Measurements from ENCODE around the gene PMM2. TPM values are rescaled to one million over a fixed set of nuclear protein-coding genes. Genes with fewer than 3 reads are reported as not detected.

The PMM2 gene
- total and polyA plus RNA-seq, 2 donors (not counting 1 experiment from before 2014, with no cell fraction given), result 15.8 to 47.5 TPM

DNA sequence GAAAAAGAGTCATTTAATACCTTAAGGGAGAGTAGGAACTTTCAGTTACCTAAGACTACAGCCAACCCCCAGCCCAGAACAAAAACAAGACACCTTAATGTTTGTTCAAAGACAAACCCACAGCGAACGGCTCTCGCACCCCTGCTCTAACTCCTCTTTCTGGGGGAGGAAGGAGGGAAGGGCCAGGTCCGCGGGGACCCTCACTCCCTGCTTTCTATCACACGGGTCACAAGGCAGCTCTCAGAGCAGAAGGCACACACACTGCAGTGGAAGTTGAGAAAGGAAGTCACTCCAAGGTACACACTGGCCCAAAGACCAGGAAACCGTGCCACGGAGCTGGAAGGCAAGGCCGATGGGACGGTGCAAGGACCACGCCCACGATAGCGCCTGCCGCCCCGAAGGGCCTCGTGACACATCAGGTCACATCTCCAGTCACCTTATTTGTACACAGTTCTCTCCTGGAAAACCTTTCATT, 94.5 kb downstream of the PMM2 start:
- CTCF ChIA-PET, result interaction anchor here (0.6 to 4.5 kb wide), 20 partner anchors 10 to 325 kb away, joined by 3 to 46 read pairs (median 4); partner anchors contain the start of genes CARHSP1, HAPSTR1 and LITAFD
- intact Hi-C loops (cut with micrococcal nuclease), result loop anchor here (5.0 kb wide), 3 partner anchors 270 to 1985 kb away; partner anchors contain the start of genes CIITA, GRIN2A and METTL22
- Histone ChIP-seq H3K36me3 (replicated peaks in 1 of 2; ENCODE audit: control extremely low read depth in 1 of 2, control insufficient read depth in 1 of 2, extremely low read depth in 1 of 2, insufficient read depth in 2 of 2, low read length in 1 of 2) (peaks cover 2 to 57% of the 10 kb centered on the region in 2 experiments), H3K27me3 (replicated peaks in 1 of 4; ENCODE audit: control extremely low read depth in 1 of 4, control insufficient read depth in 3 of 4, insufficient read depth in 4 of 4, low read length in 3 of 4) (no peaks in the 10 kb centered on the region), H3K4me1 (ENCODE audit: control insufficient read depth in 2 of 2, insufficient read depth in 2 of 2, low read length in 2 of 2) (peaks cover 18 to 40% of the 10 kb centered on the region in 2 donors), H3K4me3 (ENCODE audit: control extremely low read depth in 1 of 5, extremely low read depth in 1 of 5, insufficient read depth in 1 of 5, low read depth in 2 of 5, low read length in 4 of 5) (no peak overlapping the region), H2AFZ (ENCODE audit: insufficient read depth, low read depth, low read length, poor library complexity, severe bottlenecking) (no peak overlapping the region), H3K9ac (ENCODE audit: low read length) (no peak overlapping the region), H3K9me3 (ENCODE audit: control extremely low read depth in 1 of 3, control insufficient read depth in 2 of 3, insufficient read depth in 1 of 3, low read length in 2 of 3) (peaks cover 0 to 3% (median 0%) of the 10 kb centered on the region in 3 donors), H3K4me2 (replicated peaks; ENCODE audit: low read depth, low read length, poor library complexity, severe bottlenecking) (peak overlapping the region; percentile 45), H4K20me1 (ENCODE audit: control insufficient read depth, insufficient read depth, low read length, poor library complexity, severe bottlenecking) (peaks cover 83% of the 10 kb centered on the region), H3K27ac (ENCODE audit: low read length in 2 of 2) (peak overlapping the region; percentile 41 to 86), H3K79me2 (ENCODE audit: control insufficient read depth, insufficient read depth, low read length) (peaks cover 12% of the 10 kb centered on the region)
- TF ChIP-seq EZH2 (IDR thresholded peaks at IDR 0.05; ENCODE audit: borderline replicate concordance, insufficient read depth, low read depth, low read length, poor library complexity, severe bottlenecking), result no peak
- TF ChIP-seq, protein P1, sequence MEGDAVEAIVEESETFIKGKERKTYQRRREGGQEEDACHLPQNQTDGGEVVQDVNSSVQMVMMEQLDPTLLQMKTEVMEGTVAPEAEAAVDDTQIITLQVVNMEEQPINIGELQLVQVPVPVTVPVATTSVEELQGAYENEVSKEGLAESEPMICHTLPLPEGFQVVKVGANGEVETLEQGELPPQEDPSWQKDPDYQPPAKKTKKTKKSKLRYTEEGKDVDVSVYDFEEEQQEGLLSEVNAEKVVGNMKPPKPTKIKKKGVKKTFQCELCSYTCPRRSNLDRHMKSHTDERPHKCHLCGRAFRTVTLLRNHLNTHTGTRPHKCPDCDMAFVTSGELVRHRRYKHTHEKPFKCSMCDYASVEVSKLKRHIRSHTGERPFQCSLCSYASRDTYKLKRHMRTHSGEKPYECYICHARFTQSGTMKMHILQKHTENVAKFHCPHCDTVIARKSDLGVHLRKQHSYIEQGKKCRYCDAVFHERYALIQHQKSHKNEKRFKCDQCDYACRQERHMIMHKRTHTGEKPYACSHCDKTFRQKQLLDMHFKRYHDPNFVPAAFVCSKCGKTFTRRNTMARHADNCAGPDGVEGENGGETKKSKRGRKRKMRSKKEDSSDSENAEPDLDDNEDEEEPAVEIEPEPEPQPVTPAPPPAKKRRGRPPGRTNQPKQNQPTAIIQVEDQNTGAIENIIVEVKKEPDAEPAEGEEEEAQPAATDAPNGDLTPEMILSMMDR (IDR thresholded peaks at IDR 0.05), result no peak
- 58% methylated on average over 4 of the region's 16 CpGs for WGBS (ENCODE audit: insufficient coverage)
- ATAC-seq (ENCODE audit: low read depth) (no peak), DNase-seq (peak; percentile 53)
- Mint-ChIP-seq H3K4me1 (peaks cover 36% of the 10 kb centered on the region), H3K27me3 (no peaks in the 10 kb centered on the region), H3K9me3 (ENCODE audit: insufficient read depth) (peaks cover 3% of the 10 kb centered on the region), H3K4me3 (peak overlapping the region; percentile 68), H3K27ac (peak overlapping the region; percentile 95)
- POLR2A ChIA-PET, result interaction anchor here (0.6 to 2.4 kb wide), 6 partner anchors 23 to 271 kb away, joined by 3 to 18 read pairs (median 6); partner anchors contain the start of genes CARHSP1, HAPSTR1 and METTL22

DNA sequence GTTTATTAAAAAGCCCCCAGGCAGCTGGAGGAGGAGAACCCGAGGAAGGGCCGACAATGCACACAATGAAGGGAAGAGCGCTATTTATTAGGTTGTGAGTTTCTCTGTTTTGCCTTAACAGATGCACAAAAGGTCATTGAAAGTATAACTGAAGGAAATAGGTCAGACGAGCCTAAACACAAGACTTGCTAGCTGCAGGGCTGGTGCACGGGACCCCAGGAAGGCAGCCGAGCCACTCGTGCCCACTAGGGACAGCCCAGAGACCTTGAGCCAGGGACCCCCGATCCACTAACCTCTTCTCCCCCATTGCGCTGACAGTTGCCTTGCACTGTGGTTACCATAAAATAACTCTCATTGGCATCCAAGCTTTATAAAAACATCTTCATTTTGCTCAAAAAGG, 95.8 kb downstream of the PMM2 start:
- peaks cover 79% of the 10 kb centered on the region for H4K20me1 ChIP-seq (ENCODE audit: control insufficient read depth, insufficient read depth, low read length, poor library complexity, severe bottlenecking)
- Mint-ChIP-seq H3K4me3 (no peak overlapping the region), H3K9me3 (ENCODE audit: insufficient read depth) (peaks cover 3% of the 10 kb centered on the region), H3K4me1 (peaks cover 36% of the 10 kb centered on the region), H3K27ac (no peak overlapping the region), H3K27me3 (no peaks in the 10 kb centered on the region)
- H3K36me3 ChIP-seq (replicated peaks in 1 of 2; ENCODE audit: control extremely low read depth in 1 of 2, control insufficient read depth in 1 of 2, extremely low read depth in 1 of 2, insufficient read depth in 2 of 2, low read length in 1 of 2), result peaks cover 2 to 68% of the 10 kb centered on the region in 2 experiments
- CTCF ChIA-PET, result interaction anchor here (1.2 to 4.0 kb wide), 8 partner anchors 21 to 245 kb away, joined by 3 to 44 read pairs (median 12); no protein-coding TSS in a partner anchor
- H3K4me1 ChIP-seq (ENCODE audit: control insufficient read depth in 2 of 2, insufficient read depth in 2 of 2, low read length in 2 of 2), result peaks cover 18 to 40% of the 10 kb centered on the region in 2 donors
- POLR2A ChIA-PET, result no interaction called here
- H3K9ac ChIP-seq (ENCODE audit: low read length), result no peak overlapping the region
- intact Hi-C loops (cut with micrococcal nuclease), result loop anchor here (5.0 kb wide), 3 partner anchors 271 to 1984 kb away; partner anchors contain the start of genes CIITA, GRIN2A and METTL22
- no peak overlapping the region for H3K27ac ChIP-seq (ENCODE audit: low read length in 2 of 2)
- no peak overlapping the region for H3K4me2 ChIP-seq (replicated peaks; ENCODE audit: low read depth, low read length, poor library complexity, severe bottlenecking)
- H3K79me2 ChIP-seq (ENCODE audit: control insufficient read depth, insufficient read depth, low read length), result peaks cover 12% of the 10 kb centered on the region
- ATAC-seq (ENCODE audit: low read depth), result no peak
- peaks cover 0 to 3% (median 0%) of the 10 kb centered on the region in 3 donors for H3K9me3 ChIP-seq (ENCODE audit: control extremely low read depth in 1 of 3, control insufficient read depth in 2 of 3, insufficient read depth in 1 of 3, low read length in 2 of 3)
- DNase-seq, result no peak
- H2AFZ ChIP-seq (ENCODE audit: insufficient read depth, low read depth, low read length, poor library complexity, severe bottlenecking), result no peak overlapping the region
- TF ChIP-seq, protein P1 (IDR thresholded peaks at IDR 0.05), result no peak
- no peak for TF ChIP-seq EZH2 (IDR thresholded peaks at IDR 0.05; ENCODE audit: borderline replicate concordance, insufficient read depth, low read depth, low read length, poor library complexity, severe bottlenecking)
- H3K4me3 ChIP-seq (ENCODE audit: control extremely low read depth in 1 of 5, extremely low read depth in 1 of 5, insufficient read depth in 1 of 5, low read depth in 2 of 5, low read length in 4 of 5), result no peak overlapping the region
- H3K27me3 ChIP-seq (replicated peaks in 1 of 4; ENCODE audit: control extremely low read depth in 1 of 4, control insufficient read depth in 3 of 4, insufficient read depth in 4 of 4, low read length in 3 of 4), result no peaks in the 10 kb centered on the region
- WGBS (ENCODE audit: insufficient coverage), result 89% methylated on average over 9 of the region's 9 CpGs

Data from B cell (primary cell).